PFSK-1 (cell line): ENCODE measurements around the gene JAKMIP2.

ENCODE experiments used
- FOXP2 ChIP-seq: optimal IDR thresholded peaks from 2 replicates; pipeline ENCODE3; 2011; ENCODE audit warnings: borderline replicate concordance, control low read depth, inconsistent platforms; ENCODE audit not compliant: insufficient read depth; ENCODE audit errors: extremely low read length, extremely low read depth
- POLR2AphosphoS5 ChIP-seq: IDR thresholded peaks from 2 replicates; pipeline ENCODE4 v1.6.1; 2012; ENCODE audit warnings: low read depth, mild to moderate bottlenecking, control low read depth, low read length, moderate library complexity
- REST ChIP-seq, 2 experiments: IDR thresholded peaks; 2 replicates each; pipeline versions ENCODE4 v1.6.1 to v1.8.0; 2011 to 2012; ENCODE audit warnings: low read depth in 2 of 2, low read length in 2 of 2, control low read depth in 1 of 2, inconsistent platforms in 1 of 2, mild to moderate bottlenecking in 1 of 2, moderate library complexity in 1 of 2; ENCODE audit not compliant: insufficient read depth in 1 of 2
- SIN3A ChIP-seq: IDR thresholded peaks from 2 replicates; pipeline ENCODE4 v1.6.1; 2012; ENCODE audit warnings: mild to moderate bottlenecking, low read length, moderate library complexity, borderline replicate concordance; ENCODE audit not compliant: insufficient read depth
- TAF1 ChIP-seq: IDR thresholded peaks from 2 replicates; pipeline ENCODE4 v1.6.1; 2012; ENCODE audit warnings: low read length, control low read depth, borderline replicate concordance; ENCODE audit not compliant: insufficient read depth

The JAKMIP2 gene

GRCh38 chr5:147801461-147801860 is 18.9 kb upstream of the JAKMIP2 start:
- TF ChIP-seq REST (IDR thresholded peaks at IDR 0.05; ENCODE audit: insufficient read depth in 1 of 2, low read depth in 2 of 2, low read length in 2 of 2) (no peak), FOXP2 (no peak), SIN3A (no peak), TAF1 (no peak)

GRCh38 chr5:147800491-147800890 is 18.0 kb upstream of the JAKMIP2 start:
- TF ChIP-seq TAF1, result no peak
- TF ChIP-seq FOXP2, result no peak

- TF ChIP-seq FOXP2 (no peak), POLR2AphosphoS5 (no peak), SIN3A (no peak)
Measured at GRCh38 chr5:147796556-147797308, 14.2 kb upstream of the JAKMIP2 start.

GRCh38 chr5:147791181-147791580 is 8.7 kb upstream of the JAKMIP2 start:
- TF ChIP-seq TAF1 (no peak), POLR2AphosphoS5 (no peak), FOXP2 (no peak), REST (IDR thresholded peaks at IDR 0.05; ENCODE audit: insufficient read depth in 1 of 2, low read depth in 2 of 2, low read length in 2 of 2) (no peak), SIN3A (no peak)

- TF ChIP-seq POLR2AphosphoS5 (no peak), TAF1 (no peak), FOXP2 (no peak), SIN3A (no peak), REST (IDR thresholded peaks at IDR 0.05; ENCODE audit: insufficient read depth in 1 of 2, low read depth in 2 of 2, low read length in 2 of 2) (no peak)
Measured at GRCh38 chr5:147789820-147790219, 7.3 kb upstream of the JAKMIP2 start.

- TF ChIP-seq TAF1, result no peak
- no peak for TF ChIP-seq SIN3A
- TF ChIP-seq FOXP2, result no peak
- TF ChIP-seq POLR2AphosphoS5, result no peak
- TF ChIP-seq REST (IDR thresholded peaks at IDR 0.05; ENCODE audit: insufficient read depth in 1 of 2, low read depth in 2 of 2, low read length in 2 of 2), result no peak
Measured at GRCh38 chr5:147788023-147788422, 5.5 kb upstream of the JAKMIP2 start.
